Endometrium (tissue), 2 donors: ENCODE measurements around the gene ALOX15B.

Source experiments
- FAIRE-seq: peaks from 2 replicates; lab custom pipeline; 2012; peaks lifted over from hg19 to GRCh38; lab: Jason Lieb, UNC
- donor health status: control.
- donor health status: control.

The ALOX15B gene

GRCh38 chr17:8080208-8080798, 41.4 kb downstream of the ALOX15B start:
- FAIRE-seq = no peak

- FAIRE-seq = no peak
These were observed 42.0 kb downstream of the ALOX15B start for GRCh38 chr17:8080799-8081219.

- no peak for FAIRE-seq
These were observed 43.0 kb downstream of the ALOX15B start for GRCh38 chr17:8081876-8082275.

GRCh38 chr17:8082292-8082691, 43.4 kb downstream of the ALOX15B start:
- FAIRE-seq = no peak

GRCh38 chr17:8084250-8084649, 45.4 kb downstream of the ALOX15B start:
- FAIRE-seq = no peak

GRCh38 chr17:8087075-8087951, 48.5 kb downstream of the ALOX15B start, which contains the start of gene ALOX12B:
TSS of gene ALOX12B (minus strand) at chr17:8087716. CDS start at chr17:8087442, 274 bp downstream.
- no peak for FAIRE-seq

GRCh38 chr17:8087952-8088230, 49.0 kb downstream of the ALOX15B start:
- FAIRE-seq = no peak

- no peak for FAIRE-seq
These were observed 50.9 kb downstream of the ALOX15B start for GRCh38 chr17:8089728-8090127.

- FAIRE-seq = no peak
These were observed 52.3 kb downstream of the ALOX15B start for GRCh38 chr17:8091033-8091687.

- no peak for FAIRE-seq
These were observed 56.5 kb downstream of the ALOX15B start for GRCh38 chr17:8095361-8095760.

- no peak for FAIRE-seq
These were observed 57.7 kb downstream of the ALOX15B start for GRCh38 chr17:8096541-8096940.
